GM10266 (cell line): ENCODE results near the gene NFIX.

Experiments
- DNase-seq: peaks from one replicate; pipeline ENCODE4 v3.0.0; 2012; ENCODE audit errors: extremely low spot score
- CTCF ChIP-seq: IDR thresholded peaks from 2 replicates; pipeline ENCODE4 v1.5.1; 2012; ENCODE audit warnings: mild to moderate bottlenecking, low read depth; ENCODE audit not compliant: control insufficient read depth, insufficient read depth; ENCODE audit errors: missing control alignments

The NFIX gene

GRCh38 chr19:12979974-12980373 lies 15.3 kb upstream of the NFIX start:
- TF ChIP-seq CTCF, result no peak
- no peak for DNase-seq

GRCh38 chr19:12982648-12983047 lies 12.6 kb upstream of the NFIX start:
- DNase-seq, result no peak
- TF ChIP-seq CTCF, result no peak

GRCh38 chr19:12983091-12983490 lies 12.2 kb upstream of the NFIX start:
- TF ChIP-seq CTCF, result no peak

GRCh38 chr19:12983542-12984142 lies 11.6 kb upstream of the NFIX start:
- peak; percentile 96 for TF ChIP-seq CTCF
- peak; percentile 91 for DNase-seq

More at GRCh38 chr19:12983091-12983490, 12.2 kb upstream of the NFIX start:
- no peak for DNase-seq

GRCh38 chr19:12984143-12984627 lies 11.1 kb upstream of the NFIX start:
- no peak for DNase-seq
- no peak for TF ChIP-seq CTCF

GRCh38 chr19:12984683-12985048 lies 10.6 kb upstream of the NFIX start:
- no peak for TF ChIP-seq CTCF
- DNase-seq, result no peak

- no peak for TF ChIP-seq CTCF
- no peak for DNase-seq
Measured at GRCh38 chr19:12985049-12985776, 10.1 kb upstream of the NFIX start.
